22Rv1 (cell line): Measurements from ENCODE around the gene MYLK.

Experiments used
- CTCF ChIP-seq: fragments of 450-650 bp; IDR thresholded peaks from 2 replicates; pipeline ENCODE4 v1.5.1; 2017; ENCODE audit warnings: mild to moderate bottlenecking
- ZFX ChIP-seq: fragments of 450-650 bp; IDR thresholded peaks from 2 replicates; pipeline ENCODE4 v1.6.1; 2017; ENCODE audit warnings: antibody characterized with exemption, borderline replicate concordance

- TF ChIP-seq CTCF (no peak), ZFX (no peak)
These were observed 79.5 kb downstream of the MYLK start for GRCh38 chr3:123804676-123805075.
